Measurements from ENCODE around the gene BEAN1.

- TF ChIP-seq CTCF (IDR thresholded peaks at IDR 0.05 in 8 of 11, conservative IDR thresholded peaks at IDR 0.05 in 3 of 11) (no peak), POLR2AphosphoS5 (IDR thresholded peaks at IDR 0.05) (no peak)
These were observed 60.6 kb downstream of the BEAN1 start for GRCh38 chr16:66487580-66488275.

Data from spleen (tissue), 7 donors.